ENCODE results near the gene HEATR9. TPM values are rescaled to one million over a fixed set of nuclear protein-coding genes. Genes with fewer than 3 reads are reported as not detected.

Gene HEATR9
- total and polyA plus RNA-seq, 3 donors from 2014 or later: 6.1 to 28.3 (median 7.8) TPM

GRCh38 chr17:35878361-35878760, 9.7 kb upstream of the HEATR9 start:
- Histone ChIP-seq H3K27me3 (no peaks in the 10 kb centered on the region), H3K27ac (no peak overlapping the region), H3K9me3 (no peaks in the 10 kb centered on the region), H3K4me3 (no peak overlapping the region), H3K4me1 (no peaks in the 10 kb centered on the region), H3K36me3 (ENCODE audit: low read depth, missing control alignments) (no peaks in the 10 kb centered on the region)
- intact Hi-C loops (cut with DNase I; ENCODE audit: low total_unique reads): no loop called here
- TF ChIP-seq, protein P1, sequence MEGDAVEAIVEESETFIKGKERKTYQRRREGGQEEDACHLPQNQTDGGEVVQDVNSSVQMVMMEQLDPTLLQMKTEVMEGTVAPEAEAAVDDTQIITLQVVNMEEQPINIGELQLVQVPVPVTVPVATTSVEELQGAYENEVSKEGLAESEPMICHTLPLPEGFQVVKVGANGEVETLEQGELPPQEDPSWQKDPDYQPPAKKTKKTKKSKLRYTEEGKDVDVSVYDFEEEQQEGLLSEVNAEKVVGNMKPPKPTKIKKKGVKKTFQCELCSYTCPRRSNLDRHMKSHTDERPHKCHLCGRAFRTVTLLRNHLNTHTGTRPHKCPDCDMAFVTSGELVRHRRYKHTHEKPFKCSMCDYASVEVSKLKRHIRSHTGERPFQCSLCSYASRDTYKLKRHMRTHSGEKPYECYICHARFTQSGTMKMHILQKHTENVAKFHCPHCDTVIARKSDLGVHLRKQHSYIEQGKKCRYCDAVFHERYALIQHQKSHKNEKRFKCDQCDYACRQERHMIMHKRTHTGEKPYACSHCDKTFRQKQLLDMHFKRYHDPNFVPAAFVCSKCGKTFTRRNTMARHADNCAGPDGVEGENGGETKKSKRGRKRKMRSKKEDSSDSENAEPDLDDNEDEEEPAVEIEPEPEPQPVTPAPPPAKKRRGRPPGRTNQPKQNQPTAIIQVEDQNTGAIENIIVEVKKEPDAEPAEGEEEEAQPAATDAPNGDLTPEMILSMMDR (IDR thresholded peaks at IDR 0.05): no peak
- no peak for TF ChIP-seq POLR2A (IDR thresholded peaks at IDR 0.05)
- 79 to 84% methylated on average over 4 of the region's 4 CpGs for WGBS, 2 donors
- DNase-seq: no peak

DNA sequence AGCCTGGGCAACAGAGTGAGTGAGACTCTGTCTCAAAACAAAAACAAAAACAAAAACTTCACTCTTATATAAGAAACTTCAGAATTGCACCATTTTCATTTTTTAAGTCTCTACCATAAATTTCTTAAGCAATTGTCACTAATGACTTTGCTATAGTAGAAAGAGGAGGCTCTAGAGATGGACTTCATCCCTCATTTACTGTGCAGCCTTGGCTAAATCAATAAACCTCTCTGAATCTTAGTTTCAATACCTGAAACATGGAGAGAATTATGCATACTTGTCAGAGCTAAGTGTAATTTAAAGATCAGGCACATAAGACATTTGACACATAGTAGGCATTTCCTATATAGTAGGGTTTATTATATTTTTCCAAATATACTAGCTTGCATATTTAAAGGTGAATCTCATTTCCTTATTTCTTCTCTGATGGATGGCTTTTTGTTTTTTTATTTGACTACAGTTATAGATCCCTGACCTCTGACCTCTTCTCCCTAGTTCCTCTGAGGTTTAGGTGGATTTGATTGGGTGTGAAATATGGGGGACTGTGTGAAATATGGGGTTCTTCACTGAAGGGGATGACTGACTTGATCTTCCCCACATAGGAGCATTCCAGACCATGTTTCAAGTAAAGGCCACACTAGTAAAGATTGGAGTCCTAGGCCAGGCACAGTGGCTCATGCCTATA, 8.8 kb upstream of the HEATR9 start:
- DNase-seq: no peak
- Histone ChIP-seq H3K36me3 (ENCODE audit: low read depth, missing control alignments) (no peaks in the 10 kb centered on the region), H3K4me3 (no peak overlapping the region), H3K4me1 (no peaks in the 10 kb centered on the region), H3K27ac (no peak overlapping the region), H3K27me3 (no peaks in the 10 kb centered on the region), H3K9me3 (no peaks in the 10 kb centered on the region)
- intact Hi-C loops (cut with DNase I; ENCODE audit: low total_unique reads): no loop called here
- no peak for TF ChIP-seq POLR2A (IDR thresholded peaks at IDR 0.05)
- TF ChIP-seq, protein P1 (IDR thresholded peaks at IDR 0.05): no peak

GRCh38 chr17:35876534-35876933, 7.8 kb upstream of the HEATR9 start:
- TF ChIP-seq, protein P1 (IDR thresholded peaks at IDR 0.05): no peak
- TF ChIP-seq POLR2A (IDR thresholded peaks at IDR 0.05): no peak
- no peaks in the 10 kb centered on the region for H3K36me3 ChIP-seq (ENCODE audit: low read depth, missing control alignments)
- H3K4me1 ChIP-seq: no peaks in the 10 kb centered on the region
- WGBS, 2 donors: 81 to 85% methylated on average over 3 of the region's 3 CpGs
- no peak overlapping the region for H3K27ac ChIP-seq
- DNase-seq: no peak
- no peak overlapping the region for H3K4me3 ChIP-seq
- no peaks in the 10 kb centered on the region for H3K27me3 ChIP-seq
- H3K9me3 ChIP-seq: no peaks in the 10 kb centered on the region
- intact Hi-C loops (cut with DNase I; ENCODE audit: low total_unique reads): no loop called here

GRCh38 chr17:35875800-35876139, 7.1 kb upstream of the HEATR9 start:
- intact Hi-C loops (cut with DNase I; ENCODE audit: low total_unique reads): no loop called here
- H3K27me3 ChIP-seq: no peaks in the 10 kb centered on the region
- no peak for DNase-seq
- no peaks in the 10 kb centered on the region for H3K4me1 ChIP-seq
- TF ChIP-seq, protein P1 (IDR thresholded peaks at IDR 0.05): no peak
- TF ChIP-seq POLR2A (IDR thresholded peaks at IDR 0.05): no peak
- H3K27ac ChIP-seq: no peak overlapping the region
- no peak overlapping the region for H3K4me3 ChIP-seq
- no peaks in the 10 kb centered on the region for H3K36me3 ChIP-seq (ENCODE audit: low read depth, missing control alignments)
- 74 to 78% methylated on average over 3 of the region's 3 CpGs for WGBS, 2 donors
- H3K9me3 ChIP-seq: no peaks in the 10 kb centered on the region

Data from testis (tissue), 3 donors.